SK-N-SH (cell line): Measurements from ENCODE around the gene TTC31. TPM values are rescaled to one million over a fixed set of nuclear protein-coding genes. Genes with fewer than 3 reads are reported as not detected.

ENCODE experiments used
- CTCF ChIA-PET: fragments of 300-600, 350-600 bp; formaldehyde crosslinking; extraction: SDS; loops from one replicate; lab custom pipeline; 2021; lab: Yijun Ruan, JAX
- POLR2A ChIA-PET: fragments of 350-600 bp; sonication (Branson Sonifier 250); formaldehyde crosslinking; extraction: SDS; loops from one replicate; lab custom pipeline; 2020; ENCODE audit warnings: antibody characterized with exemption, inconsistent platforms; lab: Yijun Ruan, JAX
- DNase-seq: peaks from one replicate; pipeline ENCODE4 v3.0.0; 2012
- H2AFZ ChIP-seq: fragments of 200-600 bp; sonication (generic); 2 replicates; pipeline ENCODE4 v1.8.1; 2016; ENCODE audit warnings: antibody characterized with exemption, mild to moderate bottlenecking, low read depth
- H3F3A ChIP-seq: fragments of 200-600 bp; sonication (generic); replicated peaks from 2 replicates; pipeline ENCODE3; 2016; ENCODE audit warnings: antibody characterized with exemption, mild to moderate bottlenecking; ENCODE audit not compliant: insufficient read depth
- H3K27ac ChIP-seq, 2 experiments: fragments of 200-500 bp in 1 of 2; fragments of 200-600 bp in 1 of 2; sonication (Bioruptor generic) in 1 of 2; sonication (generic), shearing (Covaris generic) in 1 of 2; 2 replicates each; pipeline versions ENCODE4 v1.5.1 to v1.6.1; 2014 to 2016; ENCODE audit warnings: low read depth in 2 of 2, inconsistent platforms in 1 of 2, low read length in 1 of 2, mild to moderate bottlenecking in 1 of 2, mixed read lengths in 1 of 2
- H3K27me3 ChIP-seq: fragments of 200-600 bp; sonication (generic), shearing (Covaris generic); 2 replicates; pipeline ENCODE4 v1.6.1; 2016; ENCODE audit warnings: mixed run types; ENCODE audit not compliant: insufficient read depth
- H3K36me3 ChIP-seq, 2 experiments: fragments of 200-500 bp in 1 of 2; fragments of 200-600 bp in 1 of 2; sonication (Bioruptor generic) in 1 of 2; sonication (generic) in 1 of 2; replicated peaks in 1 of 2; 2 replicates each; pipeline versions ENCODE3 to v1.5.1; 2014 to 2016; ENCODE audit warnings: low read length in 1 of 2, mild to moderate bottlenecking in 1 of 2; ENCODE audit not compliant: insufficient read depth in 2 of 2, control insufficient read depth in 1 of 2
- H3K4me1 ChIP-seq, 2 experiments: fragments of 200-500 bp in 1 of 2; fragments of 200-600 bp in 1 of 2; sonication (Bioruptor generic) in 1 of 2; sonication (generic), shearing (Covaris generic) in 1 of 2; 2 replicates each; pipeline versions ENCODE4 v1.5.1 to v1.6.1; 2014 to 2016; ENCODE audit warnings: low read depth in 1 of 2, low read length in 1 of 2, mixed run types in 1 of 2; ENCODE audit not compliant: insufficient read depth in 2 of 2, control insufficient read depth in 1 of 2
- H3K4me2 ChIP-seq: fragments of 200-600 bp; sonication (generic), shearing (Covaris generic); 2 replicates; pipeline ENCODE4 v1.6.1; 2017; ENCODE audit warnings: mixed run types
- H3K4me3 ChIP-seq, 2 experiments: fragments of 200-500 bp in 1 of 2; fragments of 200-600 bp in 1 of 2; sonication (Bioruptor generic) in 1 of 2; sonication (generic), shearing (Covaris generic) in 1 of 2; 2 replicates each; pipeline versions ENCODE4 v1.5.1 to v1.8.1; 2014 to 2016; ENCODE audit warnings: low read depth in 2 of 2, inconsistent platforms in 1 of 2, low read length in 1 of 2, mild to moderate bottlenecking in 1 of 2, mixed read lengths in 1 of 2, moderate library complexity in 1 of 2
- H3K79me2 ChIP-seq: fragments of 200-600 bp; sonication (generic); 2 replicates; pipeline ENCODE4 v1.8.1; 2017; ENCODE audit warnings: mild to moderate bottlenecking; ENCODE audit not compliant: insufficient read depth
- H3K9ac ChIP-seq: fragments of 200-600 bp; sonication (generic); 2 replicates; pipeline ENCODE4 v1.6.1; 2017; ENCODE audit warnings: mixed run types
- H3K9me2 ChIP-seq: fragments of 200-600 bp; sonication (generic); 2 replicates; pipeline ENCODE4 v1.6.1; 2017; ENCODE audit warnings: mixed run types
- H3K9me3 ChIP-seq: fragments of 200-600 bp; sonication (generic); 2 replicates; pipeline ENCODE4 v1.6.1; 2017; ENCODE audit warnings: mixed run types, mild to moderate bottlenecking, moderate library complexity
- H4K20me1 ChIP-seq: fragments of 200-600 bp; sonication (generic); 2 replicates; pipeline ENCODE4 v1.6.1; 2017; ENCODE audit warnings: mild to moderate bottlenecking, mixed run types; ENCODE audit not compliant: insufficient read depth
- ELF1 ChIP-seq: IDR thresholded peaks from 2 replicates; pipeline ENCODE4 v1.4.0; 2012
- MXI1 ChIP-seq: IDR thresholded peaks from 2 replicates; pipeline ENCODE4 v1.6.1; 2012; ENCODE audit warnings: mild to moderate bottlenecking, low read depth, low read length, improper control_type of control experiment
- NRF1 ChIP-seq: IDR thresholded peaks from 2 replicates; pipeline ENCODE4 v1.6.1; 2012; ENCODE audit warnings: low read depth, mild to moderate bottlenecking, low read length
- RXRA ChIP-seq: IDR thresholded peaks from 2 replicates; pipeline ENCODE4 v1.4.0; 2012; ENCODE audit warnings: low read depth, mild to moderate bottlenecking, borderline replicate concordance
- SMC3 ChIP-seq: IDR thresholded peaks from 2 replicates; pipeline ENCODE4 v1.6.1; 2012; ENCODE audit warnings: low read depth, low read length, improper control_type of control experiment
- YY1 ChIP-seq: IDR thresholded peaks from 2 replicates; pipeline ENCODE4 v1.4.0; 2012; ENCODE audit warnings: low read depth, mild to moderate bottlenecking
- WGBS: methylation state at CpG from one replicate; pipeline ENCODE4 v1.1.6; 2017; ENCODE audit warnings: low lambda C conversion rate; 5-methylcytosine and 5-hydroxymethylcytosine counted together
- polyA plus RNA-seq, 3 experiments: library from polyadenylated mRNA; depleted of rRNA; stranded (reverse); fragments of >200 nt; gene quantifications; 2 replicates each; pipeline ENCODE4 v1.2.3, GENCODE V29; 2012
- TF ChIP-seq, protein P1 (sequence below): IDR thresholded peaks from 2 replicates; pipeline ENCODE4 v1.4.0; 2012; ENCODE audit warnings: low read depth, borderline replicate concordance
- TF ChIP-seq, protein P2 (sequence below): IDR thresholded peaks from 2 replicates; pipeline ENCODE4; 2012
- TF ChIP-seq, protein P3 (sequence below): IDR thresholded peaks from 2 replicates; pipeline ENCODE4 v1.6.1; 2012; ENCODE audit warnings: mild to moderate bottlenecking, low read depth, low read length, moderate library complexity

TTC31 gene
- polyA plus RNA-seq, 1 of the 3 experiments (the other 2 are of a cell fraction) = 27.9 TPM

- TF ChIP-seq MXI1 = no peak
- no peak for TF ChIP-seq NRF1
- TF ChIP-seq, protein P1, sequence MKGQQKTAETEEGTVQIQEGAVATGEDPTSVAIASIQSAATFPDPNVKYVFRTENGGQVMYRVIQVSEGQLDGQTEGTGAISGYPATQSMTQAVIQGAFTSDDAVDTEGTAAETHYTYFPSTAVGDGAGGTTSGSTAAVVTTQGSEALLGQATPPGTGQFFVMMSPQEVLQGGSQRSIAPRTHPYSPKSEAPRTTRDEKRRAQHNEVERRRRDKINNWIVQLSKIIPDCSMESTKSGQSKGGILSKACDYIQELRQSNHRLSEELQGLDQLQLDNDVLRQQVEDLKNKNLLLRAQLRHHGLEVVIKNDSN = no peak
- TF ChIP-seq RXRA = no peak
- TF ChIP-seq, protein P2, sequence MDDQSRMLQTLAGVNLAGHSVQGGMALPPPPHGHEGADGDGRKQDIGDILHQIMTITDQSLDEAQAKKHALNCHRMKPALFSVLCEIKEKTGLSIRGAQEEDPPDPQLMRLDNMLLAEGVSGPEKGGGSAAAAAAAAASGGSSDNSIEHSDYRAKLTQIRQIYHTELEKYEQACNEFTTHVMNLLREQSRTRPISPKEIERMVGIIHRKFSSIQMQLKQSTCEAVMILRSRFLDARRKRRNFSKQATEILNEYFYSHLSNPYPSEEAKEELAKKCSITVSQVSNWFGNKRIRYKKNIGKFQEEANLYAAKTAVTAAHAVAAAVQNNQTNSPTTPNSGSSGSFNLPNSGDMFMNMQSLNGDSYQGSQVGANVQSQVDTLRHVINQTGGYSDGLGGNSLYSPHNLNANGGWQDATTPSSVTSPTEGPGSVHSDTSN = no peak
- TF ChIP-seq YY1 = no peak
- no peak for TF ChIP-seq SMC3
Observed at GRCh38 chr2:74486141-74486540, 3.3 kb downstream of the TTC31 start (continued).

- TF ChIP-seq, protein P3, sequence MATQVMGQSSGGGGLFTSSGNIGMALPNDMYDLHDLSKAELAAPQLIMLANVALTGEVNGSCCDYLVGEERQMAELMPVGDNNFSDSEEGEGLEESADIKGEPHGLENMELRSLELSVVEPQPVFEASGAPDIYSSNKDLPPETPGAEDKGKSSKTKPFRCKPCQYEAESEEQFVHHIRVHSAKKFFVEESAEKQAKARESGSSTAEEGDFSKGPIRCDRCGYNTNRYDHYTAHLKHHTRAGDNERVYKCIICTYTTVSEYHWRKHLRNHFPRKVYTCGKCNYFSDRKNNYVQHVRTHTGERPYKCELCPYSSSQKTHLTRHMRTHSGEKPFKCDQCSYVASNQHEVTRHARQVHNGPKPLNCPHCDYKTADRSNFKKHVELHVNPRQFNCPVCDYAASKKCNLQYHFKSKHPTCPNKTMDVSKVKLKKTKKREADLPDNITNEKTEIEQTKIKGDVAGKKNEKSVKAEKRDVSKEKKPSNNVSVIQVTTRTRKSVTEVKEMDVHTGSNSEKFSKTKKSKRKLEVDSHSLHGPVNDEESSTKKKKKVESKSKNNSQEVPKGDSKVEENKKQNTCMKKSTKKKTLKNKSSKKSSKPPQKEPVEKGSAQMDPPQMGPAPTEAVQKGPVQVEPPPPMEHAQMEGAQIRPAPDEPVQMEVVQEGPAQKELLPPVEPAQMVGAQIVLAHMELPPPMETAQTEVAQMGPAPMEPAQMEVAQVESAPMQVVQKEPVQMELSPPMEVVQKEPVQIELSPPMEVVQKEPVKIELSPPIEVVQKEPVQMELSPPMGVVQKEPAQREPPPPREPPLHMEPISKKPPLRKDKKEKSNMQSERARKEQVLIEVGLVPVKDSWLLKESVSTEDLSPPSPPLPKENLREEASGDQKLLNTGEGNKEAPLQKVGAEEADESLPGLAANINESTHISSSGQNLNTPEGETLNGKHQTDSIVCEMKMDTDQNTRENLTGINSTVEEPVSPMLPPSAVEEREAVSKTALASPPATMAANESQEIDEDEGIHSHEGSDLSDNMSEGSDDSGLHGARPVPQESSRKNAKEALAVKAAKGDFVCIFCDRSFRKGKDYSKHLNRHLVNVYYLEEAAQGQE = no peak
- TF ChIP-seq ELF1 (no peak), YY1 (no peak), RXRA (no peak), NRF1 (no peak)
- no peak overlapping the region for H3K27ac ChIP-seq
- no peaks in the 10 kb centered on the region for H4K20me1 ChIP-seq
- CTCF ChIA-PET = interaction anchor here (0.6 to 3.0 kb wide), 4 partner anchors 18 to 98 kb away, joined by 3 to 13 read pairs (median 4); partner anchors contain the start of gene PCGF1
- no peak overlapping the region for H3K4me3 ChIP-seq
- 88% methylated on average over 9 of the region's 9 CpGs for WGBS
- H3K27me3 ChIP-seq = no peaks in the 10 kb centered on the region
- H3F3A ChIP-seq = no peaks in the 10 kb centered on the region
- no peaks in the 10 kb centered on the region for H3K9me2 ChIP-seq
- DNase-seq = no peak
- H3K9ac ChIP-seq = no peak overlapping the region
- POLR2A ChIA-PET = interaction anchor here (1.0 kb wide), 1 partner anchor 17 kb away, joined by 3 read pairs; no protein-coding TSS in a partner anchor
- H3K36me3 ChIP-seq = peaks cover 6 to 43% of the 10 kb centered on the region in 2 experiments
- H3K4me2 ChIP-seq = no peak overlapping the region
- H3K79me2 ChIP-seq = peaks cover 28% of the 10 kb centered on the region
- H3K4me1 ChIP-seq = peaks cover 0 to 2% of the 10 kb centered on the region in 2 experiments; a peak in 2 of 4 replicates
- H2AFZ ChIP-seq = no peak overlapping the region
- H3K9me3 ChIP-seq = no peaks in the 10 kb centered on the region
Observed at GRCh38 chr2:74488643-74489481, 6.0 kb downstream of the TTC31 start.
